GM18858 (cell line): ENCODE data around the gene IQCB1.
"Not testable (repeated sequence)": the region's sequence is repeated elsewhere in the genome, so short reads cannot be mapped to it uniquely, and the experiment has no call there.

Experiments
- ATAC-seq: cut with Tn5 transposase; IDR thresholded peaks from one replicate; pipeline ENCODE4 v1.9.1; 2021; ENCODE audit not compliant: unreplicated experiment

Gene IQCB1

DNA sequence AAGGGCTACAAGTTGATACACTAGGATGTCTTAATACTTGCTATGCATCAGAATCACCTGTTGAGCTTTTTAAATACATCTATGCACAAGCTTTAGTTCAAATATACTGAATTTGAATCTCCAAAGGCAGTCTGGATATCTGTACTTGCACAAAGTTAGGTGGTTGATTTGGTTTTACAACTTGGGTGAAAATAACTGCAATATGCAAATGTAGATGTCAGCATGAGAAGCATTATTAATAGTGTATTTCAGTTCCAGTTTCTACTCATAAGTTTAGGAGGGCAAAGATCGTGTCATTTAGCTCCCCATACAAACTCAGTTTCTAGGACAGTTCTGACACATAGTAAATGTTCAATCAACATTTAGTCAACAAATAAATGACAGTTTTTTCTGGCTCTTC, 25.6 kb downstream of the IQCB1 start:
- ATAC-seq = peak; percentile 96

- no peak for ATAC-seq
Measured at GRCh38 chr3:121803771-121804320, 31.0 kb downstream of the IQCB1 start.

DNA sequence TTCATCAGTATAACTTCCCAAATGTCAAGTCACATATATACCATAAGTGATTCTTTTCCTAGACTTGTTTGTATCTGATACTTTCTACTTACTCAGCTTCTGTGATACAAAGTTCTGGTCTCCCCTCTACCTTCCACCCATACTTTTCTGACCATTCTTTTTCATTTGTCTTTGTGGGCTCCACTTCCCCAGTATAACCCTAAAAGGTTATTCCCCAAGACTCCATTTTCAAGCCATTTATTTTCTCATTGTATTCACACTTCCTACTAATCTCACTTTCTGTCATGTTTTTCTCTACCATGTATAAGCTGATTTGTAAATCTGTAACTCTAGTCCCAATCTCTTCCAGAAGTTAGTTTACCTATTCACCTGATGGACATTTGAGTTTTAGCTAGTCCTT, 34.0 kb downstream of the IQCB1 start:
- no peak for ATAC-seq

- no peak for ATAC-seq
Measured at GRCh38 chr3:121796970-121797369, 37.9 kb downstream of the IQCB1 start.

GRCh38 chr3:121794264-121794983, 40.4 kb downstream of the IQCB1 start:
- ATAC-seq = peak; percentile 43

- peak; percentile 39 for ATAC-seq
Measured at GRCh38 chr3:121793078-121793477, 41.8 kb downstream of the IQCB1 start.

- no peak for ATAC-seq
Measured at GRCh38 chr3:121786485-121786884, 48.4 kb downstream of the IQCB1 start.

DNA sequence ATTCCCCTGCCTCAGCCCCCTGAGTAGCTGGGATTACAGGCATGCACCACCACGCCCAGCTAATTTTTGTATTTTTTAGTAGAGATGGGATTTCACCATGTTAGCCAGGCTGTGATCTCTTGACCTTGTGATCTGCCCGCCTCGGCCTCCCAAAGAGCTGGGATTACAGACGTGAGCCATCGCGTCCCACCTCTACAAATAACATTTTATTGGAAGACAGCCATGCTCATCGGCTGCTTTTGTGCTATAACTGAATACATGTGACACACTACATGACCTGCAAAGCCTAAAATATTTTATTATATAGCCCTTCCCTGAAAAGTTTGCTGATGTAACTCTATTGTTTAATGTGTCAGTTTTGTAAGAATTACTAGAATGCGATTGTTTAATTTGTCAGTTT, 52.1 kb downstream of the IQCB1 start:
- not testable (repeated sequence) for ATAC-seq

GRCh38 chr3:121781611-121782010, 53.2 kb downstream of the IQCB1 start:
- ATAC-seq = no peak

DNA sequence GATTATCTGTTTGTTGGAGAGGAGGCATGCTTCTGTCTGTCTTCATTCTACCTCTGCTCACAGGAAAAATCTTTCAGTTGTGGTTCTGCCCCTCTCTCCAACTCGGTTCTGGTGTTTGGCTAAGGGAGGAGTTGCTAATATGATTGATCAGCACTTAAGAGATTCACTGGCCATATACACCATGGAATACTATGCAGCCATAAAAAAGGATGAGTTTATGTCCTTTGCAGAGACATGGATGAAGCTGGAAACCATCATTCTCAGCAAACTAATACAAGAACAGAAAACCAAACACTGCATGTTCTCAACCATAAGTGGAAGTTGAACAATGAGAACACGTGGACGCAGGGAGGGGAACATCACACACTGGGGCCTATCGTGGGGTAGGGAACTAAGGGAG, 59.8 kb downstream of the IQCB1 start:
- ATAC-seq = not testable (repeated sequence)

DNA sequence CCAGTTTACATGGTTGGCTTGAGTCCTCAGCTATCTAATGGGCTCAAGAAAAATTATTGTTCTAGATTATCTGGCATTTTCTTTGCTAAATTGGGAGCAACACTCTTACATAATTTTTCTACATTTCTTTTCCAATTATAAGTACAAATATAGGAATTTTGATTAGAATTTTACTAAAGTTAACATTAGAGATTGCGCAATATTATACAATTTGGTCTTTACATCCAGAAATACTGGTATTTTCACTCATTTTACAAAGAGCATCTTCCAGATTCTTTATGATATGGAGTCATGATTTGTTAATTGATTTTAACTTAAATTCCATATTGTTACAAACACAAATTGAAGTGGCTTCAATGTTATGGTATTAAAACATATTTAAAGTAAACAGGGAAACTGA, 65.6 kb downstream of the IQCB1 start:
- ATAC-seq = no peak

GRCh38 chr3:121768452-121768851, 66.4 kb downstream of the IQCB1 start:
- no peak for ATAC-seq

- ATAC-seq = no peak
Measured at GRCh38 chr3:121759541-121760202, 75.2 kb downstream of the IQCB1 start.

GRCh38 chr3:121758727-121759450, 76.0 kb downstream of the IQCB1 start:
- no peak for ATAC-seq

DNA sequence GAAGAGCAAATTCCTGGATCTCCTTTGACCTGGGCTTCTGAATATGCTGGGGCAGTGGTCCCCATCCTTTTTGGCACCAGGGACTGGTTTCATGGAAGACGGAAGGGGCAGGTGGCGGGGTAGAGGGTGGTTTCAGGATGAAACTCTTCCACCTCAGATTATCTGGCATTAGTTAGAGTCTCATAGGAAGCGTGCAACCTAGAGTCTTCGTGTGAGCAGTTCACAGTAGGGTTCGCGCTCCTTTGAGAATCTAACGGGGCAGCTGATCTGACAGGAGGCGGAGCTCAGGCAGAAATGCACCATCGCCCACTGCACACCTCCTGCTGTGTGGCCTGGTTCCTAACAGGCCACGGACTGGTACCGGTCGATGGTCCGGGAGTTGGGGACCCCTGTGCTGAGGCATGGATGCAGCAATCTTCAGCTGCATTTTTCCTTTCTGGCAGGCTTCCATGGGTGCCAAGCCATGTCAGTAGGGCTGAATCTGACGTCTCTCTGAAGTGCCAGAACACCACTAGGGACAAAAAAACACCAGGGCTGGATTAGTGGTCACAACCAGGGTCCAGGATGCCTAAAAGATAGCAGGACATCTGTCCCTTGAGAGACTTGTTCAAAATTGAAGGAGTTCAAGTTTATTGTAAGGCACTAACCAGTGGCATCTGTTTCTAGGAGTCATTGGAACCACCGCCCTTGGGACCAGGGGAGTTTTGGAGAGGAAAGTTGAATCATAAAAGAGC, 76.9 kb downstream of the IQCB1 start:
- no peak for ATAC-seq

GRCh38 chr3:121757087-121757811, 77.6 kb downstream of the IQCB1 start:
- ATAC-seq = no peak

DNA sequence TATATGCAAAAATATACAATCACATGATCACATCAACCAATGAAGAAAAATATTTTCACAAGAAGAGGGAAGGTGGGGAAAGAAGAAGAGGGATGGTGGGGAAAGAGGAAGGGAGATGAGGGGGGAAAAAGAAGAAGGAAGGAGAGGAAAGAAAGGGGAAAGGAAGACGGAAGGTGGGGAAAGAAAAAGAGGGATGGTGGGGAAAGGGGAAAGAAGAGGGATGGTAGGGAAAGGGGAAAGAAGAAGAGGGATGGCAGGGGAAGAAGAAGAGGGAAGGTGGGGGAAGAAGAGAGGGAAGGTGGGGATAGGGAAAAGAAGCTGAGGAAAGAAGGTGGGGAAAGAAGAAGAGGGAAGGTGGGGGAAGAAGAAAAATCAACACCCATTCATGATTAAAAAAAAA, 82.1 kb downstream of the IQCB1 start:
- ATAC-seq = no peak

DNA sequence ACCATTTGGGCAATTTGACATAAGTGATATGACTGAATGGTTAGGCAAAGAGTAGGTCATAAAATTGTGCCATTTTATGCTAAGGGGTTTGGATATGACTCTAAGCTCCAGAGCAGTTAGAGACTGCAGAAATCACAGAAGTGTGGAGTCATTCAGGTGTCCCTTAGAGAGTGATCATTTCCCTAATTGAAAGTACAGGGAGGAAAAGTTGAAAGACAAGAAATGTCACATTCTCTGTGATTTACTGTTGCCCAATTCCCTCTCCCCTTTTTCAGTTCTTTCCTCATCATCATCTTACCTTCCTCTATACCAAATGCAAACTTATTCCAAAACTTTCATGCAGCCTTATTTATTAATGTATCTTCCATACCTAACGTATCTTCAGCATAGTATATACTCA, 82.6 kb downstream of the IQCB1 start:
- no peak for ATAC-seq

DNA sequence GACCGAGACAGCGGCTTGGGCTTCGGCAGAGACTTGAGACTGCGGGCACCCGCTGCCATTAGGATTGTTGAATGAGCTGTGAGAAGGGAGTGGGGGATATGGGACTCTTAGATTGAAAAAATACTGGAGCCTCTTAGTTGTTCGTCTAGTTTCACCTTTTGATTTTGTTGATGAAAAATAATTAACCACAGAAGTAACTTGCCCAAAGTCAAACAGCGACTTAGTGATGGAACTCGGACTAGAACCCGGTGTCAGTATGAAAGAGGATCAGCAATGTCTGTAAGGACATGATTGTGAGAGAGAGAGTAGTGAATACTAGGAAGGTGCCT, 84.8 kb downstream of the IQCB1 start:
- ATAC-seq = no peak

- peak; percentile 98 for ATAC-seq
Measured at GRCh38 chr3:121749276-121750086, 85.4 kb downstream of the IQCB1 start, which contains the start of gene GOLGB1. Gene GOLGB1, minus strand, starts transcription at chr3:121749741. Its CDS starts 18,770 bp downstream, at chr3:121730971.
